ENCODE results near the gene FAM25C. TPM values are rescaled to one million over a fixed set of nuclear protein-coding genes. Genes with fewer than 3 reads are reported as not detected.
"Not testable (repeated sequence)": the region's sequence is repeated elsewhere in the genome, so short reads cannot be mapped to it uniquely, and the experiment has no call there.

Gene FAM25C
- total RNA-seq, 1 donor from 2014 or later = not detected

DNA sequence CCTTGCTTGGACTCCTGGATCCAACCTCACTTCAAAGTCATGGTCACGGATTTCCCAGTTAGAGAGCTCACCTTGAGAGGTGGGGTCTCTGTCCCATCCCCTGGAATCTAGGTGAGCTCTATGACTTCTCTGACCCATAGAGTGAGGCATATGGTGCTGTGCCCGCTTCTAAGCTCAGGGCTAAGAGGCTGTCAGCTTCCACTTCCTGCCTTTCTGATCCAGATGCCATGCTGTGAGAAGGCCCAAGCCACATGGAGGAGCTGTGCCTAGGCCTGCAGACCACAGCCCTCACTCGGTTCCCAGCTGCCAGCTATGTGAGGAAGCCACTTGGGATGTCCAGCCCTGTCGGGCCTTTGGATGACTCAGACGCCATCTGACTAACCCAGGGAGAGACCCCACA lies 39.9 kb downstream of the FAM25C start:
- not testable (repeated sequence) for DNase-seq (ENCODE audit: low spot score)

DNA sequence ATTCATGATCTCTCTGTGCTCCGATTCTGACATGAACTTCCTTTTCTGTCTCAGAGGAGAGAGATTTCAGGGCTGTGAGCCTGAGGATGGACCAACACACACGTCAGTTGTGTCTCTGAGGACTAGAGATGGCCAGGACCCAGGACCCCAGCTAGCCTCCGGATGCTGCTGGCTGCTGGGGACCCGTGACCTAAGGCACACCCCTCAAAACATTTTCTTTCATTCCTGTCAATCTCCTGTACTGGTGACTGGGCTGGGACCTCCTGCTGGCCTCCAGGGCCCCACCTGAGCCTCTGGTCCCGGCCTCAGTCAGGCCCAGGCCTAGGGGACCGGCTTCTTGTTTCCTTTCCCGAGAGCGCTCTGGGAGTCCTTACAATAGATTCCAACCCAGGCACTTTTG lies 42.4 kb downstream of the FAM25C start:
- not testable (repeated sequence) for DNase-seq (ENCODE audit: low spot score)

DNA sequence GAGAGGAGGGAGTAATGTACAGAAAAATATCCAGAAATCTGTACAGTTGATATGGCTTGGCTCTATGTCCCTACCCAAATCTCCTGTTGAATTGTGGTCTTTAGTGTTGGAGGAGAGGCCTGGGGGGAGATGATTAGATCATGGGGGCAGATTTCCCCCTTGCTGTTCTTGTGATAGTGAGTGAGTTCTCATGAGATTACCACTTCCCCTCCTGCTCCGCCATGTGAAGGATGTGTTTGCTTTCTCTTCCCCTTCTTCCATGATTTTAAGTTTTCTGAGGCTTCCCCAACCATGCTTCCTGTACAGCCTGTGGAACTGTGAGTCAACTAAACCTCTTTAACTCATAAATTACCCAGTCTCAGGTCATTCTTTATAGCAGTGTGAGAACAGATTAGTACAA lies 52.2 kb downstream of the FAM25C start:
- not testable (repeated sequence) for DNase-seq (ENCODE audit: low spot score)

Other genes with a start within 250 kb of the FAM25C start
- gene SYT15B, start 236.2 kb downstream of the FAM25C start, total RNA-seq = 1.2 TPM
- gene NPY4R2, start 81.1 kb downstream of the FAM25C start, total RNA-seq = 0.29 TPM